K562 (cell line): ENCODE data around the gene TSSK6.

Source experiments
- FOXP1 ChIP-seq: sonication (generic); formaldehyde crosslinking; IDR thresholded peaks from 2 replicates; pipeline ENCODE4 v1.8.0; 2022; ENCODE audit warnings: mild to moderate bottlenecking, missing genetic modification reagents
- MBD2 ChIP-seq: sonication (generic); IDR thresholded peaks from 2 replicates; pipeline ENCODE4 v1.6.1; 2016; ENCODE audit warnings: low read depth, borderline replicate concordance
- NFATC3 ChIP-seq: fragments of 450-650 bp; IDR thresholded peaks from 2 replicates; pipeline ENCODE4 v1.6.1; 2017; ENCODE audit warnings: mild to moderate bottlenecking
- POLR2AphosphoS2 ChIP-seq: IDR thresholded peaks from 2 replicates; pipeline ENCODE4 v1.6.1; 2012; ENCODE audit warnings: low read length, improper control_type of control experiment
- RBM22 ChIP-seq: fragments of 200-400 bp; formaldehyde crosslinking; IDR thresholded peaks from 2 replicates; pipeline ENCODE4 v1.6.1; 2018; ENCODE audit warnings: low read length, low read depth; ENCODE audit not compliant: poor library complexity, severe bottlenecking
- TF ChIP-seq, protein P1 (sequence below), 3 experiments: IDR thresholded peaks in 2 of 3; conservative IDR thresholded peaks in 1 of 3; 2 replicates each; pipeline ENCODE4 v1.5.1; 2011 to 2012; ENCODE audit warnings: low read length in 3 of 3, mild to moderate bottlenecking in 3 of 3, control low read depth in 2 of 3, improper control_type of control experiment in 1 of 3, inconsistent platforms in 1 of 3, low read depth in 1 of 3, mixed read lengths in 1 of 3, moderate library complexity in 1 of 3; ENCODE audit not compliant: insufficient read depth in 2 of 3

DNA sequence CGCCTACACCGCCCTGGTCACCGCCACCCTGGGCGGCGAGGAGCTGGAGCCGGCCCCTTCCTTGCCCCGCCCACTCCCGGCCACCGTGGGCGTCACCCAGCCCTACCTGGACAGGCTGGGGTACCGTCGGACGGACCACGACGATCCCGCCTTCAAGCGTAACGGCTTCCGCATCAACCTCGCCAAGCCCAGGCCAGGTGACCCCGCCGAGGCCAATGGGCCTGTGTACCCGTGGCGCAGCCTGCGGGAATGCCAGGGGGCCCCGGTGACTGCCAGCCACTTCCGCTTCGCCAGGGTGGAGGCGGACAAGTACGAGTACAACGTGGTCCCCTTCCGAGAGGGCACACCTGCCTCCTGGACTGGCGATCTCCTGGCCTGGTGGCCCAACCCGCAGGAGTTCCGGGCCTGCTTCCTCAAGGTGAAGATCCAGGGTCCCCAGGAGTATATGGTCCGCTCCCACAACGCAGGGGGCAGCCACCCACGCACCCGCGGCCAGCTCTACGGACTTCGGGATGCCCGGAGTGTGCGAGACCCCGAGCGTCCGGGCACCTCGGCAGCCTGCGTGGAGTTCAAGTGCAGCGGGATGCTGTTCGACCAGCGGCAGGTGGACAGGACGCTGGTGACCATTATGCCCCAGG is 29.7 kb upstream of the TSSK6 start:
- TF ChIP-seq MBD2 (no peak), FOXP1 (CRISPR knock-in tag) (no peak), NFATC3 (no peak), POLR2AphosphoS2 (no peak), RBM22 (no peak)
- TF ChIP-seq, protein P1, sequence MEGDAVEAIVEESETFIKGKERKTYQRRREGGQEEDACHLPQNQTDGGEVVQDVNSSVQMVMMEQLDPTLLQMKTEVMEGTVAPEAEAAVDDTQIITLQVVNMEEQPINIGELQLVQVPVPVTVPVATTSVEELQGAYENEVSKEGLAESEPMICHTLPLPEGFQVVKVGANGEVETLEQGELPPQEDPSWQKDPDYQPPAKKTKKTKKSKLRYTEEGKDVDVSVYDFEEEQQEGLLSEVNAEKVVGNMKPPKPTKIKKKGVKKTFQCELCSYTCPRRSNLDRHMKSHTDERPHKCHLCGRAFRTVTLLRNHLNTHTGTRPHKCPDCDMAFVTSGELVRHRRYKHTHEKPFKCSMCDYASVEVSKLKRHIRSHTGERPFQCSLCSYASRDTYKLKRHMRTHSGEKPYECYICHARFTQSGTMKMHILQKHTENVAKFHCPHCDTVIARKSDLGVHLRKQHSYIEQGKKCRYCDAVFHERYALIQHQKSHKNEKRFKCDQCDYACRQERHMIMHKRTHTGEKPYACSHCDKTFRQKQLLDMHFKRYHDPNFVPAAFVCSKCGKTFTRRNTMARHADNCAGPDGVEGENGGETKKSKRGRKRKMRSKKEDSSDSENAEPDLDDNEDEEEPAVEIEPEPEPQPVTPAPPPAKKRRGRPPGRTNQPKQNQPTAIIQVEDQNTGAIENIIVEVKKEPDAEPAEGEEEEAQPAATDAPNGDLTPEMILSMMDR (IDR thresholded peaks at IDR 0.05 in 2 of 3, conservative IDR thresholded peaks at IDR 0.05 in 1 of 3; ENCODE audit: insufficient read depth in 2 of 3, low read depth in 1 of 3, low read length in 3 of 3), result no peak
